CD4-positive, alpha-beta memory T cell (primary cell): Measurements from ENCODE around the gene CXCR3. TPM values are rescaled to one million over a fixed set of nuclear protein-coding genes. Genes with fewer than 3 reads are reported as not detected.
A peak's percentile ranks its signal among the peaks of the same experiment; 100 is the strongest.

Experiments
- CTCF ChIA-PET: fragments of 350-600 bp; sonication (Branson Sonifier 250); formaldehyde crosslinking; loops from one replicate; lab custom pipeline; 2021; ENCODE audit warnings: inconsistent platforms; ENCODE audit not compliant: partially characterized antibody; lab: Charles Lee
- POLR2A ChIA-PET: fragments of 350-600 bp; sonication (Branson Sonifier 250); formaldehyde crosslinking; loops from one replicate; lab custom pipeline; 2021; ENCODE audit not compliant: partially characterized antibody; lab: Charles Lee
- DNase-seq, 5 donors: peaks; one replicate each; pipeline versions ENCODE4 v3.0.0 to v3.0.0-alpha.2; 2020 to 2022; ENCODE audit warnings: mixed read lengths in 1 of 5
- H3K27ac ChIP-seq: one replicate; pipeline ENCODE4 v1.7.0; 2013; ENCODE audit warnings: low read depth, low read length
- H3K27me3 ChIP-seq: 2 replicates; pipeline ENCODE4 v1.7.0; 2013; ENCODE audit warnings: mild to moderate bottlenecking, low read length, moderate library complexity; ENCODE audit not compliant: insufficient read depth
- H3K36me3 ChIP-seq: 2 replicates; pipeline ENCODE4 v1.7.0; 2013; ENCODE audit warnings: mild to moderate bottlenecking, low read length, moderate library complexity; ENCODE audit not compliant: insufficient read depth
- H3K4me1 ChIP-seq: 2 replicates; pipeline ENCODE4 v1.7.0; 2013; ENCODE audit warnings: mild to moderate bottlenecking, low read length, moderate library complexity; ENCODE audit not compliant: insufficient read depth
- H3K4me3 ChIP-seq, 2 donors: one replicate each; pipeline ENCODE4 v1.7.0; 2013; ENCODE audit warnings: low read length in 2 of 2, mild to moderate bottlenecking in 1 of 2
- H3K9me3 ChIP-seq, 2 donors: one replicate each; pipeline ENCODE4 v1.7.0; 2013; ENCODE audit warnings: low read length in 2 of 2, control low read depth in 1 of 2; ENCODE audit not compliant: control insufficient read depth in 1 of 2
- H3K27ac Mint-ChIP-seq, 7 donors: one replicate each; pipeline ENCODE4 v1.8.0; 2020 to 2021; ENCODE audit warnings: mixed read lengths in 7 of 7, mild to moderate bottlenecking in 6 of 7, inconsistent platforms in 3 of 7, moderate library complexity in 3 of 7
- H3K27me3 Mint-ChIP-seq, 2 donors: one replicate each; pipeline ENCODE4 v1.8.0; 2020 to 2021; ENCODE audit warnings: mixed read lengths in 2 of 2
- H3K36me3 Mint-ChIP-seq, 2 donors: one replicate each; pipeline ENCODE4 v1.8.0; 2020 to 2021; ENCODE audit warnings: mixed read lengths in 2 of 2, inconsistent platforms in 1 of 2, mild to moderate bottlenecking in 1 of 2
- H3K4me1 Mint-ChIP-seq, 4 donors: one replicate each; pipeline ENCODE4 v1.8.0; 2020 to 2021; ENCODE audit warnings: mixed read lengths in 4 of 4, mild to moderate bottlenecking in 1 of 4
- H3K4me3 Mint-ChIP-seq, 8 donors: one replicate each; pipeline ENCODE4 v1.8.0; 2020 to 2021; ENCODE audit warnings: mixed read lengths in 8 of 8, mild to moderate bottlenecking in 7 of 8, moderate library complexity in 6 of 8, inconsistent platforms in 3 of 8
- H3K9me3 Mint-ChIP-seq, 8 donors: one replicate each; pipeline ENCODE4 v1.8.0; 2020 to 2021; ENCODE audit warnings: mixed read lengths in 8 of 8, mild to moderate bottlenecking in 5 of 8, inconsistent platforms in 3 of 8, moderate library complexity in 1 of 8
- intact Hi-C: fragments of 100-400 bp; cut with micrococcal nuclease; formaldehyde crosslinking; loops from one replicate; pipeline ENCODE4 v1.15.1; 2023
- polyA plus RNA-seq, 2 donors: library from polyadenylated mRNA; unstranded; fragments of 300-500 nt; fragmentation: Illumina TruSeq; gene quantifications; one replicate each; pipeline ENCODE4 v1.2.3, GENCODE V29; 2021
- total RNA-seq, 2 experiments: library from RNA; stranded (reverse); gene quantifications; one replicate each; pipeline ENCODE4 v1.2.3, GENCODE V29; 2021

Gene CXCR3
- total and polyA plus RNA-seq, 4 experiments from 2014 or later: 28.5 to 153 (median 39.0) TPM

GRCh38 chrX:71586929-71587328 lies 31.4 kb downstream of the CXCR3 start:
- no peak overlapping the region for H3K27ac ChIP-seq
- no peaks in the 10 kb centered on the region for H3K36me3 ChIP-seq
- H3K4me3 Mint-ChIP-seq: no peak overlapping the region
- no peaks in the 10 kb centered on the region for H3K9me3 ChIP-seq
- no peaks in the 10 kb centered on the region for H3K27me3 ChIP-seq
- no peaks in the 10 kb centered on the region for H3K27me3 Mint-ChIP-seq
- H3K4me1 Mint-ChIP-seq: peaks cover 0 to 3% (median 2%) of the 10 kb centered on the region in 4 donors
- peaks cover 0 to 7% of the 10 kb centered on the region in 2 donors for H3K36me3 Mint-ChIP-seq
- H3K27ac Mint-ChIP-seq: peak overlapping the region in 3 of 7 donors; percentile 0 to 62 (median 33)
- no peak overlapping the region for H3K4me3 ChIP-seq
- CTCF ChIA-PET: no interaction called here
- peaks cover 0 to 2% (median 0%) of the 10 kb centered on the region in 8 donors for H3K9me3 Mint-ChIP-seq
- POLR2A ChIA-PET: interaction anchor here (0.6 kb wide), 1 partner anchor 7 kb away, joined by 3 read pairs; no protein-coding TSS in a partner anchor
- no peaks in the 10 kb centered on the region for H3K4me1 ChIP-seq
- intact Hi-C loops: no loop called here
- DNase-seq: no peak

GRCh38 chrX:71581210-71581609 lies 37.1 kb downstream of the CXCR3 start:
- peak overlapping the region in 1 of 7 donors; percentile 47 for H3K27ac Mint-ChIP-seq
- ChIA-PET CTCF (interaction anchor here (1.2 kb wide), 1 partner anchor 17 kb away, joined by 4 read pairs; no protein-coding TSS in a partner anchor), POLR2A (no interaction called here)
- H3K27me3 Mint-ChIP-seq: no peaks in the 10 kb centered on the region
- H3K4me1 ChIP-seq: no peaks in the 10 kb centered on the region
- H3K36me3 Mint-ChIP-seq: peaks cover 6 to 23% of the 10 kb centered on the region in 2 donors
- H3K36me3 ChIP-seq: no peaks in the 10 kb centered on the region
- no peak overlapping the region for H3K4me3 Mint-ChIP-seq
- H3K9me3 ChIP-seq: no peaks in the 10 kb centered on the region
- H3K4me1 Mint-ChIP-seq: peaks cover 0 to 2% (median 2%) of the 10 kb centered on the region in 4 donors
- H3K27ac ChIP-seq: no peak overlapping the region
- DNase-seq: no peak
- H3K4me3 ChIP-seq: no peak overlapping the region
- intact Hi-C loops: no loop called here
- H3K27me3 ChIP-seq: no peaks in the 10 kb centered on the region
- peaks cover 0 to 2% (median 0%) of the 10 kb centered on the region in 8 donors for H3K9me3 Mint-ChIP-seq

- Mint-ChIP-seq H3K27ac (peak overlapping the region in 1 of 7 donors; percentile 72), H3K27me3 (no peaks in the 10 kb centered on the region), H3K9me3 (peaks cover 0 to 2% (median 0%) of the 10 kb centered on the region in 8 donors), H3K36me3 (peaks cover 10 to 30% of the 10 kb centered on the region in 2 donors), H3K4me1 (peaks cover 0 to 2% (median under 1%) of the 10 kb centered on the region in 4 donors), H3K4me3 (no peak overlapping the region)
- Histone ChIP-seq H3K4me3 (no peak overlapping the region), H3K27me3 (no peaks in the 10 kb centered on the region), H3K36me3 (peaks cover 10% of the 10 kb centered on the region), H3K27ac (no peak overlapping the region), H3K9me3 (no peaks in the 10 kb centered on the region), H3K4me1 (no peaks in the 10 kb centered on the region)
- ChIA-PET POLR2A (interaction anchor here (0.6 kb wide), 1 partner anchor 7 kb away, joined by 3 read pairs; no protein-coding TSS in a partner anchor), CTCF (interaction anchor here (1.2 kb wide), 1 partner anchor 16 kb away, joined by 4 read pairs; no protein-coding TSS in a partner anchor)
- intact Hi-C loops: no loop called here
- DNase-seq: no peak
Observed at GRCh38 chrX:71579990-71580380, 38.3 kb downstream of the CXCR3 start.

DNA sequence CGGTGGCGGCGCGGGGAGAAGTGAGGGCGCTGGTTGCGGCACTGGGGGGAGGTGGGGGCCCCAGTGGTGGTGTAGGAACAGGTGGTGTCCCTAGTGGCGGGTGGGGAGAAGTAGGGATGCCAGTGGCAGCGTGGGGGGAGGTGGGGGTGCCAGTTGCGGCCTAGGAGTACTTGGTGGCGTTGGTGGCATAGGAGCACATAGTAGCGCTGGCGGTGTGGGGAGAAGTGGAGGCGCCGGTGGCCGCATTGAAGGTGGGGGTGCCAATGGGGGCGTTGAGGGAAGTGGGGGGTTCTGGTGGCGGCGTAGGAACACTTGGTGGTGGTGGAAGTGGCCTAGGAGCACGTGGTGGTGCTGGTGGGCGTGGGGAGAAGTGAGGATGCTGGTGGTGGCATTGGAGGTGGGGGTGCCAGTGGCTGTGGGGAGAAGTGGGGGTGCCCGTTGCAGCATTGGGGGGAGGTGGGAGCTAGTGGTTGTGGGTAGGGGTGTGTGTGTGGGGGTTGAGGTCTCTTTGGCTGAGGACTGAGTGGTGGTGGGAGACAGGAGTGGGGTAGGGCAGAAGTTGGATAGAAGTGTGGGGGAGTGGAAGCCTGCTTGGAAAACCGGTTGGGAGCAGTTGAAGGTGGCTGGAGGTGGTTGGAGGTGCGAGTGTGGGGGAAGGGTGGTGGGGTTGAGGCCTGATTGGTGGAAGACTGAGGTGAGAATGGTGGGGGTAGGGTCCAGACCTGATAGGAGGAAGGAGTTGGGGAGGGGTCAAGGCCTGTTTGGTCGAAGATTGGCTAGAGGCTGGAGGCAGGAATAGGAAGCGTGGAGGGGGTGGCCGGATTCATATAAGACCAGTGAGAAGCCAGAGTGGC lies 38.9 kb downstream of the CXCR3 start:
- Mint-ChIP-seq H3K9me3 (peaks cover 0 to 2% (median 0%) of the 10 kb centered on the region in 8 donors), H3K4me3 (no peak overlapping the region), H3K27me3 (no peaks in the 10 kb centered on the region), H3K36me3 (peaks cover 10 to 36% of the 10 kb centered on the region in 2 donors), H3K4me1 (peaks cover 0 to 2% (median under 1%) of the 10 kb centered on the region in 4 donors), H3K27ac (peak overlapping the region in 2 of 7 donors; percentile 72 to 79)
- Histone ChIP-seq H3K27me3 (no peaks in the 10 kb centered on the region), H3K4me1 (no peaks in the 10 kb centered on the region), H3K4me3 (no peak overlapping the region), H3K27ac (no peak overlapping the region), H3K36me3 (peaks cover 10% of the 10 kb centered on the region), H3K9me3 (no peaks in the 10 kb centered on the region)
- CTCF ChIA-PET: no interaction called here
- POLR2A ChIA-PET: interaction anchor here (0.6 kb wide), 1 partner anchor 8 kb away, joined by 3 read pairs; no protein-coding TSS in a partner anchor
- DNase-seq: no peak
- intact Hi-C loops: no loop called here

DNA sequence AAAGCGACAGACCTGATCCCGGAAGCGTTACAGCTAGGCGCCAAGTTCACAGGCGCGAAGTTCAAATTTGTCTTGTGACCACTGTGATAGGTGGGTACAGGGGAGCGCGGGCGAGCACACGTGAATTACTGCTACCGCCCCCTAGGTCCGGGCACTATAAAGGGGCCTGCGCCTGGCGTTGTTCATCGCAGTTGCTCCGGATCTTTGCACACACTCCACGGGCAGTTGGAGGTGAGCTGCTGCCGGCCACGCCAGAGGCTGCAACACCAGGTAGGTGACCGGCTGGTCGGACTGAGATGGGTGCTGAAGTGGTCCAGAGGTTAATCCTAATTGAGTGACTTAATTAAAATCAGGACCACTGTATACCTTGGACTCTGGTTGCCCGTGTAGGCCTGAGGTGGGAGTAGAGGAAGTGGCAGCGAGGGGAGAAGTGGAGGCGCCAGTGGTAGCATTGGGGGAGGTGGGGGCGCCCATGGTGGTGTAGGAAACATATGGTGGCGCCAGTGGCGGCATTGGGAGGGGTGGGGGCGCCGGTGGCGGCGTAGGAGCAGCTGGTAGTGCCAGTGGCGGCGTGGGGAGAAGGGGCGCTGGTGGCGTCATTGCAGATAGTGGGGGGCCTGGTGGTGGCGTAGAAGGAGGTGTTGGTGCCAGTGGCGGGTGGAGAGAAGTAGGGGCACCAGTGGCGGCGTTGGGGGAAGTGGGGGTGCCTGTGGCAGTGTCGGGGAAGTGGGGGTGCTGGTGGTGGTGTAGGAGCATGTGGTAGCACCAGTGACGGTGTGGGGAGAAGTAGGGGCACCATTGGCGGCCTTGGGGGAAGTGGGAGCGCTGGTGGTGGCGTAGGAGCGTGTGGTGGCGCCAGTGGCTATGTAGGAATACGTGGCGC lies 39.8 kb downstream of the CXCR3 start, which contains the start of gene GCNA:
Gene GCNA, plus strand, starts transcription at position 185 of the 883 bp plus-strand sequence. CDS start 2,385 bp downstream, outside the sequence.
- no peaks in the 10 kb centered on the region for H3K4me1 ChIP-seq
- Mint-ChIP-seq H3K27me3 (no peaks in the 10 kb centered on the region), H3K4me3 (no peak within 1 kb of the TSS), H3K27ac (peak within 1 kb of the TSS in 1 of 7 donors; percentile 19), H3K36me3 (peaks cover 17 to 45% of the 10 kb centered on the region in 2 donors), H3K4me1 (peaks cover 0 to 2% (median 1%) of the 10 kb centered on the region in 4 donors), H3K9me3 (peaks cover 0 to 2% (median 0%) of the 10 kb centered on the region in 8 donors)
- POLR2A ChIA-PET: no interaction called here
- intact Hi-C loops: no loop called here
- CTCF ChIA-PET: no interaction called here
- DNase-seq: no peak
- no peaks in the 10 kb centered on the region for H3K27me3 ChIP-seq
- H3K9me3 ChIP-seq: no peaks in the 10 kb centered on the region
- H3K4me3 ChIP-seq: no peak within 1 kb of the TSS
- H3K27ac ChIP-seq: no peak within 1 kb of the TSS
- peaks cover 16% of the 10 kb centered on the region for H3K36me3 ChIP-seq

GRCh38 chrX:71577682-71578081 lies 40.6 kb downstream of the CXCR3 start:
- Histone ChIP-seq H3K27ac (no peak overlapping the region), H3K4me1 (no peaks in the 10 kb centered on the region), H3K9me3 (no peaks in the 10 kb centered on the region), H3K4me3 (no peak overlapping the region), H3K36me3 (peaks cover 21% of the 10 kb centered on the region), H3K27me3 (no peaks in the 10 kb centered on the region)
- intact Hi-C loops: no loop called here
- CTCF ChIA-PET: no interaction called here
- DNase-seq: no peak
- H3K27me3 Mint-ChIP-seq: no peaks in the 10 kb centered on the region
- no peak overlapping the region for H3K27ac Mint-ChIP-seq
- peaks cover 0 to 1% (median 0%) of the 10 kb centered on the region in 8 donors for H3K9me3 Mint-ChIP-seq
- POLR2A ChIA-PET: no interaction called here
- peaks cover 0 to 7% (median 1%) of the 10 kb centered on the region in 4 donors for H3K4me1 Mint-ChIP-seq
- no peak overlapping the region for H3K4me3 Mint-ChIP-seq
- peaks cover 21 to 51% of the 10 kb centered on the region in 2 donors for H3K36me3 Mint-ChIP-seq
